Calu3 (cell line): Measurements from ENCODE around the gene RNASE12. TPM values are rescaled to one million over a fixed set of nuclear protein-coding genes. Genes with fewer than 3 reads are reported as not detected.

Experiments used
- BruUV-seq: library from RNA; stranded (reverse); fragments of 400-500 nt; replicated peaks from 2 replicates; lab custom pipeline; 2021; lab: Mats Ljungman, UMichigan
- CTCF ChIA-PET: fragments of 300-600 bp; sonication (Branson Sonifier 250); formaldehyde crosslinking; loops from one replicate; lab custom pipeline; 2022; ENCODE audit warnings: antibody characterized with exemption; lab: Charles Lee
- DNase-seq: peaks from one replicate; pipeline ENCODE4 v3.0.0; 2022
- H3K27ac Mint-ChIP-seq: one replicate; pipeline ENCODE4 v1.8.0; 2022; ENCODE audit warnings: mixed read lengths; ENCODE audit not compliant: unreplicated experiment
- H3K27me3 Mint-ChIP-seq: one replicate; pipeline ENCODE4 v1.8.0; 2022; ENCODE audit warnings: mixed read lengths; ENCODE audit not compliant: unreplicated experiment
- H3K36me3 Mint-ChIP-seq: one replicate; pipeline ENCODE4 v1.8.0; 2022; ENCODE audit warnings: mild to moderate bottlenecking, moderate library complexity, mixed read lengths; ENCODE audit not compliant: insufficient read depth, unreplicated experiment
- H3K4me1 Mint-ChIP-seq: one replicate; pipeline ENCODE4 v1.8.0; 2022; ENCODE audit warnings: mild to moderate bottlenecking, low read depth, mixed read lengths; ENCODE audit not compliant: unreplicated experiment
- H3K4me3 Mint-ChIP-seq: one replicate; pipeline ENCODE4 v1.8.0; 2022; ENCODE audit warnings: mild to moderate bottlenecking, low read depth, moderate library complexity, mixed read lengths; ENCODE audit not compliant: unreplicated experiment
- H3K9me3 Mint-ChIP-seq: one replicate; pipeline ENCODE4 v1.8.0; 2022; ENCODE audit warnings: low read depth, mixed read lengths; ENCODE audit not compliant: unreplicated experiment
- intact Hi-C: fragments of 100-400 bp; cut with micrococcal nuclease; formaldehyde crosslinking; loops from one replicate; pipeline ENCODE4 v1.10.0; 2022; ENCODE audit not compliant: unreplicated experiment
- total RNA-seq: library from RNA; stranded (reverse); gene quantifications from 2 replicates; pipeline ENCODE4 v1.2.3, GENCODE V29; 2022
- TF ChIP-seq, protein P1 (sequence below): fragments of 200-600 bp; IDR thresholded peaks from one replicate; pipeline ENCODE4 v1.8.0; 2022; ENCODE audit warnings: antibody characterized with exemption; ENCODE audit not compliant: unreplicated experiment

Gene RNASE12
- total RNA-seq, 1 experiment from 2014 or later: not detected

DNA sequence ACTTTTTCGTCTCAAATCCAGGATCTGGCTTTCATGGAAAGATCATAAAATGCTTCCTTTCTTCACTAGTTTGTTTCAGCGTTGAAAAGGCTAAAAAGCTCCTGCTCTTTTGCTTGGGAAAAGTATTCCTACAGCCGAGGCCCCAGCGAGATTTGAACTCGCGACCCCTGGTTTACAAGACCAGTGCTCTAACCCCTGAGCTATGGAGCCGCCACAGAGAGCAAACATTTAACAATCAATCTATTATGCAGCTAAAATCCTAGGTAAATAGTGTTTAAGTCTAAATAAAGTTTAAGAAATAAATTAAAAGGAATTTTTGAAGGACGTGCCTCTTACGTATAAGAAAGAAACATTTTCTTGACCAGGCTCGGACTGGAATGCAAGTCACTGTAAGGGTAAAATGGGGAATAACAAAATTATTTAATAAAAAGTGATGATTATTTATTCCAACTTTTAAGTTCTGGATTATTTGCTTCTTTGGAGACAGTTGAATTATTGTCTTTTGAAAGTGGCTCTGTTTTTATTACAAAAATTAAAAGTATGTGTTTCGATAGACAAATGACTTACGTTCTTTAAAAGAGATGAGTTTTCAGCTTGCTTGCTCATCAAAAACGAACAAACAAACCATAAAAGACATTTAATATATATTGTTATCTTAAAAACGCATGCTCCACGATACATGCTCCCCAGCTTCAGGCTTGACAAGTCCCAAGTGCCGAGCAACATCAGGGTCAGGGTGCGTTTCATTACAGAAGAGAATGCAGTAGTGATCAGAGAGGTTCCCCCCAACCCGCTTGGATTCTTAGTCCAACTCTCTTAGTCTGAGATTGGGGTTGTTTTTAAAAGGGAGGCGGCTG is 40.1 kb upstream of the RNASE12 start:
- no TSS peak for BruUV-seq
- Mint-ChIP-seq H3K9me3 (no peaks in the 10 kb centered on the region), H3K4me3 (peak overlapping the region; percentile 67), H3K27me3 (peaks cover 22% of the 10 kb centered on the region), H3K4me1 (peaks cover 29% of the 10 kb centered on the region), H3K36me3 (peaks cover 32% of the 10 kb centered on the region), H3K27ac (peak overlapping the region; percentile 75)
- CTCF ChIA-PET: interaction anchor here (0.7 to 1.3 kb wide), 5 partner anchors 18 to 51 kb away, joined by 3 to 7 read pairs (median 3); no protein-coding TSS in a partner anchor
- intact Hi-C loops: no loop called here
- TF ChIP-seq, protein P1, sequence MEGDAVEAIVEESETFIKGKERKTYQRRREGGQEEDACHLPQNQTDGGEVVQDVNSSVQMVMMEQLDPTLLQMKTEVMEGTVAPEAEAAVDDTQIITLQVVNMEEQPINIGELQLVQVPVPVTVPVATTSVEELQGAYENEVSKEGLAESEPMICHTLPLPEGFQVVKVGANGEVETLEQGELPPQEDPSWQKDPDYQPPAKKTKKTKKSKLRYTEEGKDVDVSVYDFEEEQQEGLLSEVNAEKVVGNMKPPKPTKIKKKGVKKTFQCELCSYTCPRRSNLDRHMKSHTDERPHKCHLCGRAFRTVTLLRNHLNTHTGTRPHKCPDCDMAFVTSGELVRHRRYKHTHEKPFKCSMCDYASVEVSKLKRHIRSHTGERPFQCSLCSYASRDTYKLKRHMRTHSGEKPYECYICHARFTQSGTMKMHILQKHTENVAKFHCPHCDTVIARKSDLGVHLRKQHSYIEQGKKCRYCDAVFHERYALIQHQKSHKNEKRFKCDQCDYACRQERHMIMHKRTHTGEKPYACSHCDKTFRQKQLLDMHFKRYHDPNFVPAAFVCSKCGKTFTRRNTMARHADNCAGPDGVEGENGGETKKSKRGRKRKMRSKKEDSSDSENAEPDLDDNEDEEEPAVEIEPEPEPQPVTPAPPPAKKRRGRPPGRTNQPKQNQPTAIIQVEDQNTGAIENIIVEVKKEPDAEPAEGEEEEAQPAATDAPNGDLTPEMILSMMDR: no peak
- peak; percentile 61 for DNase-seq

DNA sequence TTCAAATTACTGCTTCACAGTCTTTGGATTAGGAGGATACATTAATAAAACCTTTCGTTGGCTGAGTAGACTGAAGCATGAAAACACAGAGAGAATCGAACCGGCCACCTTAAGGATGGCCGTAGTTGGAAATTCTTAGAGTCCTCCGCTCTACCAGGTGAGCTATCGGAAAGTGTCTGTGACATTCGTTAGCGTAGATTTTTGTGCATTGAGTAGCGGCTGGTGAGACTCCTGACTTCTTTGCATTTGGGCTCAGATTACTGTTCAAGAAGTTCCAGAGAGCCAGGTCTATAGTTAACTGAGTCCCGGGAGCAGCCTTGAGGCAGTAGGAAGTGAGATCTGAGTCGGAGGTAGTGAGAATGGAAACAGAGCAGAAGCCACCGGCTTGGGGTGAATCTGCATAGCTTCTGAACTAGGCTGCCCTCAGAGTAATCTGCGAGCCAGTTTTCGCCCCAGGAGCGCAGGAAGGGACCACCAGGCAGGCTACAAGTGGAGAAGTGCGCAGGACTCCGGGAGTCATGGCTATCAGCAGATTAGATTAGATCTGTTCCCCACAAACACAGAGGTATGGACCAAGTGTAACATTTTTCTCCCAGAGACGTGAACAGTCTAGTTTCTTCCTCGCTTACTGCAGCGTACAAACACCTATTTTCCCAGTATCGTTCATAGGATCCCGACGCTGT is 39.3 kb upstream of the RNASE12 start:
- TF ChIP-seq, protein P1: no peak
- DNase-seq: peak; percentile 60
- CTCF ChIA-PET: interaction anchor here (0.7 to 0.8 kb wide), 3 partner anchors 17 to 51 kb away, joined by 3 to 5 read pairs (median 3); no protein-coding TSS in a partner anchor
- no TSS peak for BruUV-seq
- peaks cover 30% of the 10 kb centered on the region for H3K4me1 Mint-ChIP-seq
- H3K27me3 Mint-ChIP-seq: peaks cover 22% of the 10 kb centered on the region
- no peaks in the 10 kb centered on the region for H3K9me3 Mint-ChIP-seq
- intact Hi-C loops: no loop called here
- H3K4me3 Mint-ChIP-seq: peak overlapping the region; percentile 67
- peak overlapping the region; percentile 64 for H3K27ac Mint-ChIP-seq
- H3K36me3 Mint-ChIP-seq: peaks cover 39% of the 10 kb centered on the region

DNA sequence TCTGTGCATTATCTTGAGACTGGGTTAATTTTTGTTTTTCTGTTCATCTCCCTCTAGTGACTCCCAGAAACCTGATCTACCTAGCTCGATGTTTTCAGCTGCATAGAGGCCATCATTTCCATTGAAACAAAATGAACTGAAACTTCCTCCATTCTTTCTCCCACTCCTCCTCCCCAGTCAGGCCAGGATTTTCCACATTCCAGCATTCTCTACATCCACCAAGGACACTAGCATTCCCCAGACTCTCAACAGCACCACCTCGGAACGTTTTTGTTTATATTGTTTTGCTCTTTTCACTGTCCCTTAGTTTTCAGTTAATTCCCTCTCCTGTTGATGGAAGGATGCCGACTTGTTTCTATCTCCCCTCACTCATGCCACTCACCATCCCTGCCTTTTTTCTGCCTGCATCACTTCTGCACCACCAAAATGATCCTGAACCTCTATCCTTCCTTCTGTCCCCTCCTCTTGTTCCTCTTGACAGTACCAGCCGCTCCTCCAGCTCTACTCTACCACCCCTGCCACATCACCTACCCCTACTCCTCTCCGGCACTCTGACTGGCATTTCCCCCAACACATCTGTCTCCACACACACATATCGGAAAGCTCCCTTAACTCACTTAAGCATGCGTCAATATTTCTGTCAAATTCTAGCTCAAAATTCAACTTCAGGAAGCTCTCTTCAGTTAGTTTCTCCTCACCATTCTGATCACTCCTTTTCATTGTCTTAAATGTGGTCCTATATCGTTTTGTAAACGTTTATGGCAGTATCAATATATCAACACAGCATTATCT is 37.1 kb upstream of the RNASE12 start:
- Mint-ChIP-seq H3K27ac (no peak overlapping the region), H3K4me1 (peaks cover 46% of the 10 kb centered on the region), H3K4me3 (peak overlapping the region; percentile 0), H3K9me3 (no peaks in the 10 kb centered on the region), H3K36me3 (peaks cover 50% of the 10 kb centered on the region), H3K27me3 (peaks cover 22% of the 10 kb centered on the region)
- DNase-seq: no peak
- intact Hi-C loops: no loop called here
- TF ChIP-seq, protein P1: no peak
- CTCF ChIA-PET: interaction anchor here (0.8 kb wide), 1 partner anchor 17 kb away, joined by 4 read pairs; no protein-coding TSS in a partner anchor
- BruUV-seq: no TSS peak
